CD4-positive, alpha-beta memory T cell (primary cell): ENCODE data around the gene RALGAPA2. TPM values are rescaled to one million over a fixed set of nuclear protein-coding genes. Genes with fewer than 3 reads are reported as not detected.

Experiments used
- CTCF ChIA-PET: fragments of 350-600 bp; sonication (Branson Sonifier 250); formaldehyde crosslinking; loops from one replicate; lab custom pipeline; 2021; ENCODE audit warnings: inconsistent platforms; ENCODE audit not compliant: partially characterized antibody; lab: Charles Lee
- POLR2A ChIA-PET: fragments of 350-600 bp; sonication (Branson Sonifier 250); formaldehyde crosslinking; loops from one replicate; lab custom pipeline; 2021; ENCODE audit not compliant: partially characterized antibody; lab: Charles Lee
- DNase-seq, 5 donors: peaks; one replicate each; pipeline versions ENCODE4 v3.0.0 to v3.0.0-alpha.2; 2020 to 2022; ENCODE audit warnings: mixed read lengths in 1 of 5
- H3K27ac ChIP-seq: one replicate; pipeline ENCODE4 v1.7.0; 2013; ENCODE audit warnings: low read depth, low read length
- H3K27me3 ChIP-seq: 2 replicates; pipeline ENCODE4 v1.7.0; 2013; ENCODE audit warnings: mild to moderate bottlenecking, low read length, moderate library complexity; ENCODE audit not compliant: insufficient read depth
- H3K36me3 ChIP-seq: 2 replicates; pipeline ENCODE4 v1.7.0; 2013; ENCODE audit warnings: mild to moderate bottlenecking, low read length, moderate library complexity; ENCODE audit not compliant: insufficient read depth
- H3K4me1 ChIP-seq: 2 replicates; pipeline ENCODE4 v1.7.0; 2013; ENCODE audit warnings: mild to moderate bottlenecking, low read length, moderate library complexity; ENCODE audit not compliant: insufficient read depth
- H3K4me3 ChIP-seq, 2 donors: one replicate each; pipeline ENCODE4 v1.7.0; 2013; ENCODE audit warnings: low read length in 2 of 2, mild to moderate bottlenecking in 1 of 2
- H3K9me3 ChIP-seq, 2 donors: one replicate each; pipeline ENCODE4 v1.7.0; 2013; ENCODE audit warnings: low read length in 2 of 2, control low read depth in 1 of 2; ENCODE audit not compliant: control insufficient read depth in 1 of 2
- H3K27ac Mint-ChIP-seq, 7 donors: one replicate each; pipeline ENCODE4 v1.8.0; 2020 to 2021; ENCODE audit warnings: mixed read lengths in 7 of 7, mild to moderate bottlenecking in 6 of 7, inconsistent platforms in 3 of 7, moderate library complexity in 3 of 7
- H3K27me3 Mint-ChIP-seq, 2 donors: one replicate each; pipeline ENCODE4 v1.8.0; 2020 to 2021; ENCODE audit warnings: mixed read lengths in 2 of 2
- H3K36me3 Mint-ChIP-seq, 2 donors: one replicate each; pipeline ENCODE4 v1.8.0; 2020 to 2021; ENCODE audit warnings: mixed read lengths in 2 of 2, inconsistent platforms in 1 of 2, mild to moderate bottlenecking in 1 of 2
- H3K4me1 Mint-ChIP-seq, 4 donors: one replicate each; pipeline ENCODE4 v1.8.0; 2020 to 2021; ENCODE audit warnings: mixed read lengths in 4 of 4, mild to moderate bottlenecking in 1 of 4
- H3K4me3 Mint-ChIP-seq, 8 donors: one replicate each; pipeline ENCODE4 v1.8.0; 2020 to 2021; ENCODE audit warnings: mixed read lengths in 8 of 8, mild to moderate bottlenecking in 7 of 8, moderate library complexity in 6 of 8, inconsistent platforms in 3 of 8
- H3K9me3 Mint-ChIP-seq, 8 donors: one replicate each; pipeline ENCODE4 v1.8.0; 2020 to 2021; ENCODE audit warnings: mixed read lengths in 8 of 8, mild to moderate bottlenecking in 5 of 8, inconsistent platforms in 3 of 8, moderate library complexity in 1 of 8
- intact Hi-C: fragments of 100-400 bp; cut with micrococcal nuclease; formaldehyde crosslinking; loops from one replicate; pipeline ENCODE4 v1.15.1; 2023
- polyA plus RNA-seq, 2 donors: library from polyadenylated mRNA; unstranded; fragments of 300-500 nt; fragmentation: Illumina TruSeq; gene quantifications; one replicate each; pipeline ENCODE4 v1.2.3, GENCODE V29; 2021
- total RNA-seq, 2 experiments: library from RNA; stranded (reverse); gene quantifications; one replicate each; pipeline ENCODE4 v1.2.3, GENCODE V29; 2021

RALGAPA2 gene
- total and polyA plus RNA-seq, 4 experiments from 2014 or later = 1.6 to 36.3 (median 21.5) TPM

GRCh38 chr20:20440886-20441658 is 271.4 kb downstream of the RALGAPA2 start:
- no peak overlapping the region for H3K4me3 Mint-ChIP-seq
- Histone ChIP-seq H3K4me1 (no peaks in the 10 kb centered on the region), H3K9me3 (no peaks in the 10 kb centered on the region), H3K36me3 (no peaks in the 10 kb centered on the region), H3K27ac (no peak overlapping the region), H3K4me3 (no peak overlapping the region), H3K27me3 (no peaks in the 10 kb centered on the region)
- POLR2A ChIA-PET = interaction anchor here (1.3 kb wide), 1 partner anchor 10 kb away, joined by 3 read pairs; no protein-coding TSS in a partner anchor
- DNase-seq = no peak
- peaks cover 30 to 33% of the 10 kb centered on the region in 2 donors for H3K36me3 Mint-ChIP-seq
- CTCF ChIA-PET = no interaction called here
- no peaks in the 10 kb centered on the region for H3K4me1 Mint-ChIP-seq
- H3K9me3 Mint-ChIP-seq = no peaks in the 10 kb centered on the region
- H3K27me3 Mint-ChIP-seq = no peaks in the 10 kb centered on the region
- H3K27ac Mint-ChIP-seq = peak overlapping the region in 1 of 7 donors; percentile 56
- intact Hi-C loops = no loop called here

- ChIA-PET CTCF (no interaction called here), POLR2A (interaction anchor here (1.3 kb wide), 1 partner anchor 10 kb away, joined by 3 read pairs; no protein-coding TSS in a partner anchor)
- DNase-seq = no peak
- no peak overlapping the region for H3K27ac ChIP-seq
- intact Hi-C loops = no loop called here
- H3K27ac Mint-ChIP-seq = no peak overlapping the region
- no peaks in the 10 kb centered on the region for H3K27me3 ChIP-seq
- no peaks in the 10 kb centered on the region for H3K36me3 ChIP-seq
- H3K4me3 Mint-ChIP-seq = no peak overlapping the region
- no peaks in the 10 kb centered on the region for H3K4me1 ChIP-seq
- no peaks in the 10 kb centered on the region for H3K27me3 Mint-ChIP-seq
- no peaks in the 10 kb centered on the region for H3K4me1 Mint-ChIP-seq
- peaks cover 32 to 34% of the 10 kb centered on the region in 2 donors for H3K36me3 Mint-ChIP-seq
- H3K9me3 ChIP-seq = no peaks in the 10 kb centered on the region
- H3K9me3 Mint-ChIP-seq = no peaks in the 10 kb centered on the region
- no peak overlapping the region for H3K4me3 ChIP-seq
Measured at GRCh38 chr20:20440481-20440880, 272.0 kb downstream of the RALGAPA2 start.

- H3K27me3 ChIP-seq = no peaks in the 10 kb centered on the region
- no peaks in the 10 kb centered on the region for H3K9me3 Mint-ChIP-seq
- no peak overlapping the region for H3K4me3 Mint-ChIP-seq
- ChIA-PET POLR2A (no interaction called here), CTCF (no interaction called here)
- no peaks in the 10 kb centered on the region for H3K4me1 ChIP-seq
- H3K4me1 Mint-ChIP-seq = no peaks in the 10 kb centered on the region
- no peaks in the 10 kb centered on the region for H3K9me3 ChIP-seq
- H3K27me3 Mint-ChIP-seq = no peaks in the 10 kb centered on the region
- no peaks in the 10 kb centered on the region for H3K36me3 ChIP-seq
- no peak overlapping the region for H3K4me3 ChIP-seq
- intact Hi-C loops = no loop called here
- no peak overlapping the region for H3K27ac ChIP-seq
- H3K27ac Mint-ChIP-seq = no peak overlapping the region
- H3K36me3 Mint-ChIP-seq = peaks cover 31 to 39% of the 10 kb centered on the region in 2 donors
- no peak for DNase-seq
Measured at GRCh38 chr20:20439602-20440190, 272.7 kb downstream of the RALGAPA2 start.

DNA sequence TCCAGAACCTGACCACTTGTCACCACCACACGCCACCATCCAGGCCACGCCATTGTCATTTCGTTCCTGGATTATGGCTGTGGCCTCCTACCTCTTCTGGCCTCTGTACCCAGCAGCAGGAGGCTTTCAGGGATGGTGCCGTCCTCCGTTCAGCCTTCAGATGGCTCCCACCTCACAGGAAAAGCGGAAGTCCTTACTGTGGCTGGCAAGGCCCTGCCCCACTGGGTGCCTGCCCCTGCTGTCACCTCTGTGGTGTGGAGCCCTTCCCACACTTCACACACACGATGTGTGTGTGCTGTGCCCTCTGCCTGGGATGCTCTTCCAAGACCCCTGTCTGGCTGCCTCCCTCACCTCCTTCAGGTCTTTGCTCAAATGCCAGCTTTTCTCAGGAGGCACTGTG is 275.1 kb downstream of the RALGAPA2 start:
- Histone ChIP-seq H3K27ac (no peak overlapping the region), H3K9me3 (no peaks in the 10 kb centered on the region), H3K27me3 (no peaks in the 10 kb centered on the region), H3K4me1 (no peaks in the 10 kb centered on the region), H3K36me3 (no peaks in the 10 kb centered on the region), H3K4me3 (no peak overlapping the region)
- H3K27ac Mint-ChIP-seq = peak overlapping the region in 1 of 7 donors; percentile 57
- H3K4me1 Mint-ChIP-seq = no peaks in the 10 kb centered on the region
- DNase-seq = no peak
- H3K27me3 Mint-ChIP-seq = no peaks in the 10 kb centered on the region
- intact Hi-C loops = no loop called here
- H3K36me3 Mint-ChIP-seq = peaks cover 28 to 47% of the 10 kb centered on the region in 2 donors
- no peak overlapping the region for H3K4me3 Mint-ChIP-seq
- H3K9me3 Mint-ChIP-seq = no peaks in the 10 kb centered on the region
- POLR2A ChIA-PET = no interaction called here
- CTCF ChIA-PET = no interaction called here

DNA sequence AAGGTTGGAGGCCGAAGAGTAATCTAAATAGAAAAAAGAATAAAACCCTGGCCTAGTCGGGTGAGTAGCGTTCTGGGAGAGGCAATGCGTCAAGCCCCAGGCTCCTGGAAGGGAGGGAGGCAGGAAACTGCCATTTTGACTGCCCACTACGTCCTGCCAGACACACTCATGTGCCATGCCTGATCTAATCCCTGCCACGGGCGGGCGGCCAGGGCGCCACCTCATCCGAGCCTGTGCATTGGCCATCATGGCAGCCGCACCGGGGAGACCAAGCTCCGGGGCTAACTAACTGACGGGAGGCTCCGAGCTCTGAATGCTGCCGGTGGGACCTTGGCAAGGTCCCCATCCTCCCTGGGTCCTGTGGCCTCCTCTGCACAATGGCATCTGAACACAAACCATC is 275.8 kb downstream of the RALGAPA2 start:
- no peak for DNase-seq
- Histone ChIP-seq H3K9me3 (no peaks in the 10 kb centered on the region), H3K27ac (no peak overlapping the region), H3K27me3 (no peaks in the 10 kb centered on the region), H3K4me3 (no peak overlapping the region), H3K4me1 (no peaks in the 10 kb centered on the region), H3K36me3 (no peaks in the 10 kb centered on the region)
- Mint-ChIP-seq H3K36me3 (peaks cover 28 to 43% of the 10 kb centered on the region in 2 donors), H3K4me3 (no peak overlapping the region), H3K27ac (no peak overlapping the region), H3K9me3 (no peaks in the 10 kb centered on the region), H3K27me3 (no peaks in the 10 kb centered on the region), H3K4me1 (no peaks in the 10 kb centered on the region)
- ChIA-PET CTCF (no interaction called here), POLR2A (no interaction called here)
- intact Hi-C loops = no loop called here

DNA sequence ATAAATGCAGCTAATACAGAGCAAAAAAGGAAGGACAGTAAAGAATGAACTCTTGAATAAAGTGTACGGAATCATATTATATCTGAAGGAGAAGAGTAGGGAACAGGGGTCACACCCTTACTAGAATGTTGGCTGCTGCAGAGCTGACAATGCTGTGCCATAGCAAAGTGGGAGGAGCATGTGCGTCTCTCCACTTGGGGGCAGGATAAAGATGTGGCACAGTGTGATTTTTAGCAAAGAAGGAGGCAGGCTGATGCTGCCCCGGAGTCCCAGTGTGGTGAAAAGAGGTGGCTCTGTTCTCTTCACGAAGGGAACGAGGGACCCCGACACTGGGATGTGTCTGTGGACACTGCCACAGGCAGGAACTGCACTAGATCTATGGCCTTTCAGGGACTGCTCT is 277.0 kb downstream of the RALGAPA2 start:
- DNase-seq = no peak
- H3K4me3 Mint-ChIP-seq = no peak overlapping the region
- Histone ChIP-seq H3K27ac (no peak overlapping the region), H3K4me1 (no peaks in the 10 kb centered on the region), H3K9me3 (no peaks in the 10 kb centered on the region), H3K36me3 (no peaks in the 10 kb centered on the region), H3K4me3 (no peak overlapping the region), H3K27me3 (no peaks in the 10 kb centered on the region)
- H3K27me3 Mint-ChIP-seq = no peaks in the 10 kb centered on the region
- H3K27ac Mint-ChIP-seq = no peak overlapping the region
- H3K9me3 Mint-ChIP-seq = no peaks in the 10 kb centered on the region
- ChIA-PET POLR2A (no interaction called here), CTCF (no interaction called here)
- peaks cover 22 to 32% of the 10 kb centered on the region in 2 donors for H3K36me3 Mint-ChIP-seq
- no peaks in the 10 kb centered on the region for H3K4me1 Mint-ChIP-seq
- intact Hi-C loops = no loop called here

DNA sequence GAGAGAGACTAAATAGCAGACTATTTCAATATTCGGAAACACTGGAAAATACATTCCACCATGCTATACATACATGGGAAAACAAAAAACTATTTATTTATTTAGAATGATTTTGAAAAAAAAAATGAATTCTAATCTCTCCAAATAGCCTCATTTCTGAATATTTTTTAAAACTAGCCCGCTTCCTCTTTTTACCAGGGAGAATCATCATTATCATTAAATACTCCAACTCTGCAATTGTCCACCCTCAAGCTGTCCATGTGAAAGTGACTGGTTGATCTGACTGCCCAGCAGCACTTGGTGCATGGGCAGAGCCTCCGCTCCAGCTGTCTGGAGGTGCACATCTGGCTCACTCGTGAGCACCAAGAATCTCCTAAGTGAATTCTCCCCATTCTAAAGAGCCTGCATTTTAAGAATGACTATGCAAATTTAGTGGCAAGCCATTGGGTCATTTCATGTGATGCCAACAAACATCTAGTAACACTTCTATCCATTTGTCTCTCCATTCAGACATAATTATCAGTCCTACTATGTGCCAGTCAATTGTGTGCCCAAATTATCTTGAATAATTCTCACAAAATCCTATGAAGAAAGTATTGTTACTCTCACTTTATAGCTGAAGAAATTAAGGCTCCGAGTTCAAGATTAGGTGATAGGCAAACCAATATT is 279.7 kb downstream of the RALGAPA2 start:
- Mint-ChIP-seq H3K4me3 (no peak overlapping the region), H3K27me3 (no peaks in the 10 kb centered on the region), H3K9me3 (no peaks in the 10 kb centered on the region), H3K4me1 (no peaks in the 10 kb centered on the region), H3K36me3 (peaks cover 19 to 27% of the 10 kb centered on the region in 2 donors), H3K27ac (no peak overlapping the region)
- Histone ChIP-seq H3K4me1 (no peaks in the 10 kb centered on the region), H3K27me3 (no peaks in the 10 kb centered on the region), H3K4me3 (no peak overlapping the region), H3K36me3 (no peaks in the 10 kb centered on the region), H3K27ac (no peak overlapping the region), H3K9me3 (no peaks in the 10 kb centered on the region)
- no peak for DNase-seq
- ChIA-PET POLR2A (no interaction called here), CTCF (no interaction called here)
- intact Hi-C loops = no loop called here
